Stimulated activated CD8-positive, alpha-beta memory T cell treated with anti-CD3 and anti-CD28 coated beads, Interleukin-7, amount 100 ng/mL, for 48 hours (primary cell): ENCODE measurements around the gene TSSK6.

ENCODE experiments used
- DNase-seq, 2 donors: peaks; one replicate each; pipeline ENCODE4 v3.0.0-alpha.2; 2020; ENCODE audit warnings: low read depth in 1 of 2; ENCODE audit errors: extremely low read depth in 1 of 2

Gene TSSK6

GRCh38 chr19:19514881-19515641, at the start of gene TSSK6:
Gene TSSK6, minus strand, starts transcription at chr19:19515548. Its CDS starts 121 bp downstream, at chr19:19515427.
- DNase-seq, result no peak

GRCh38 chr19:19563348-19563848, 48.0 kb upstream of the TSSK6 start:
- no peak for DNase-seq

GRCh38 chr19:19562665-19563347, 47.5 kb upstream of the TSSK6 start:
- DNase-seq, result no peak

- DNase-seq, result no peak
These were observed 46.8 kb upstream of the TSSK6 start for GRCh38 chr19:19561946-19562664.

- DNase-seq, result no peak
These were observed 44.6 kb upstream of the TSSK6 start for GRCh38 chr19:19559931-19560330.

- DNase-seq, result no peak
These were observed 43.3 kb upstream of the TSSK6 start for GRCh38 chr19:19558636-19559035.

GRCh38 chr19:19558055-19558454, 42.7 kb upstream of the TSSK6 start:
- no peak for DNase-seq

- peak; percentile 37 to 39 for DNase-seq
These were observed 39.0 kb upstream of the TSSK6 start for GRCh38 chr19:19554074-19555023.

GRCh38 chr19:19553670-19554069, 38.3 kb upstream of the TSSK6 start:
- no peak for DNase-seq

- DNase-seq, result no peak
These were observed 37.5 kb upstream of the TSSK6 start for GRCh38 chr19:19552798-19553197.

GRCh38 chr19:19551853-19552192, 36.5 kb upstream of the TSSK6 start:
- no peak for DNase-seq

GRCh38 chr19:19550972-19551852, 35.9 kb upstream of the TSSK6 start:
- no peak for DNase-seq

GRCh38 chr19:19550485-19550929, 35.2 kb upstream of the TSSK6 start:
- DNase-seq, result no peak

GRCh38 chr19:19549804-19550464, 34.6 kb upstream of the TSSK6 start:
- no peak for DNase-seq

GRCh38 chr19:19548915-19549759, 33.8 kb upstream of the TSSK6 start:
- no peak for DNase-seq

- no peak for DNase-seq
These were observed 32.5 kb upstream of the TSSK6 start for GRCh38 chr19:19547674-19548336.

- no peak for DNase-seq
These were observed 31.4 kb upstream of the TSSK6 start for GRCh38 chr19:19546751-19547162.
